Neuron (in vitro differentiated cells): ENCODE data around the gene HSPA12B.

Experiments used
- H2AFZ ChIP-seq: one replicate; pipeline ENCODE4 v1.6.1; 2013; ENCODE audit warnings: low read depth, mild to moderate bottlenecking, inconsistent platforms, low read length, moderate library complexity
- H3K27me3 ChIP-seq: one replicate; pipeline ENCODE4 v1.6.1; 2013; ENCODE audit warnings: low read length; ENCODE audit not compliant: insufficient read depth
- H3K36me3 ChIP-seq: one replicate; pipeline ENCODE4 v1.6.1; 2013; ENCODE audit warnings: low read length; ENCODE audit not compliant: insufficient read depth
- H3K4me1 ChIP-seq: one replicate; pipeline ENCODE4 v1.6.1; 2013; ENCODE audit warnings: low read length; ENCODE audit not compliant: insufficient read depth
- H3K4me3 ChIP-seq: 2 replicates; pipeline ENCODE4 v1.5.1; 2013; ENCODE audit warnings: mild to moderate bottlenecking, low read length, moderate library complexity
- H3K9me3 ChIP-seq: one replicate; pipeline ENCODE4 v1.6.1; 2013; ENCODE audit warnings: low read length

Gene HSPA12B

GRCh38 chr20:3751675-3752385 is 19.3 kb downstream of the HSPA12B start:
- no peak overlapping the region for H3K4me3 ChIP-seq
- no peaks in the 10 kb centered on the region for H3K27me3 ChIP-seq
- no peak overlapping the region for H2AFZ ChIP-seq

GRCh38 chr20:3752386-3752759 is 19.9 kb downstream of the HSPA12B start:
- no peaks in the 10 kb centered on the region for H3K27me3 ChIP-seq
- peaks cover 21% of the 10 kb centered on the region for H3K36me3 ChIP-seq
- H2AFZ ChIP-seq = no peak overlapping the region
- H3K4me3 ChIP-seq = no peak overlapping the region
- peaks cover 9% of the 10 kb centered on the region for H3K9me3 ChIP-seq
- H3K4me1 ChIP-seq = no peaks in the 10 kb centered on the region

More at GRCh38 chr20:3751675-3752385, 19.3 kb downstream of the HSPA12B start:
- Histone ChIP-seq H3K9me3 (peaks cover 9% of the 10 kb centered on the region), H3K4me1 (no peaks in the 10 kb centered on the region), H3K36me3 (peaks cover 21% of the 10 kb centered on the region)

- H2AFZ ChIP-seq = no peak overlapping the region
- H3K4me3 ChIP-seq = no peak overlapping the region
- peaks cover 9% of the 10 kb centered on the region for H3K9me3 ChIP-seq
- H3K36me3 ChIP-seq = peaks cover 24% of the 10 kb centered on the region
- no peaks in the 10 kb centered on the region for H3K4me1 ChIP-seq
- no peaks in the 10 kb centered on the region for H3K27me3 ChIP-seq
Measured at GRCh38 chr20:3753098-3753497, 20.6 kb downstream of the HSPA12B start.

- no peaks in the 10 kb centered on the region for H3K4me1 ChIP-seq
- no peak overlapping the region for H3K4me3 ChIP-seq
- H3K9me3 ChIP-seq = peaks cover 9% of the 10 kb centered on the region
- peaks cover 30% of the 10 kb centered on the region for H3K36me3 ChIP-seq
- no peak overlapping the region for H2AFZ ChIP-seq
- H3K27me3 ChIP-seq = no peaks in the 10 kb centered on the region
Measured at GRCh38 chr20:3753501-3754275, 21.2 kb downstream of the HSPA12B start.

- peaks cover 34% of the 10 kb centered on the region for H3K36me3 ChIP-seq
Measured at GRCh38 chr20:3754276-3754630, 21.8 kb downstream of the HSPA12B start.

GRCh38 chr20:3755269-3755668 is 22.8 kb downstream of the HSPA12B start:
- Histone ChIP-seq H3K4me1 (no peaks in the 10 kb centered on the region), H3K27me3 (no peaks in the 10 kb centered on the region), H2AFZ (no peak overlapping the region), H3K36me3 (peaks cover 34% of the 10 kb centered on the region), H3K4me3 (no peak overlapping the region), H3K9me3 (peaks cover 7% of the 10 kb centered on the region)

More at GRCh38 chr20:3754276-3754630, 21.8 kb downstream of the HSPA12B start:
- no peak overlapping the region for H2AFZ ChIP-seq
- H3K4me1 ChIP-seq = no peaks in the 10 kb centered on the region
- H3K4me3 ChIP-seq = no peak overlapping the region
- peaks cover 9% of the 10 kb centered on the region for H3K9me3 ChIP-seq
- no peaks in the 10 kb centered on the region for H3K27me3 ChIP-seq

GRCh38 chr20:3755814-3756480 is 23.5 kb downstream of the HSPA12B start:
- H3K27me3 ChIP-seq = no peaks in the 10 kb centered on the region
- H3K4me1 ChIP-seq = peaks cover 6% of the 10 kb centered on the region
- peaks cover 7% of the 10 kb centered on the region for H3K9me3 ChIP-seq
- H2AFZ ChIP-seq = no peak overlapping the region
- no peak overlapping the region for H3K4me3 ChIP-seq
- peaks cover 31% of the 10 kb centered on the region for H3K36me3 ChIP-seq

GRCh38 chr20:3757268-3757667 is 24.8 kb downstream of the HSPA12B start:
- Histone ChIP-seq H3K9me3 (no peaks in the 10 kb centered on the region), H3K27me3 (no peaks in the 10 kb centered on the region), H3K36me3 (peaks cover 28% of the 10 kb centered on the region), H3K4me1 (peaks cover 8% of the 10 kb centered on the region), H3K4me3 (no peak overlapping the region), H2AFZ (no peak overlapping the region)

GRCh38 chr20:3758566-3758965 is 26.1 kb downstream of the HSPA12B start:
- H3K4me3 ChIP-seq = no peak overlapping the region
- H3K9me3 ChIP-seq = no peaks in the 10 kb centered on the region
- peaks cover 28% of the 10 kb centered on the region for H3K36me3 ChIP-seq
- peaks cover 8% of the 10 kb centered on the region for H3K4me1 ChIP-seq
- no peaks in the 10 kb centered on the region for H3K27me3 ChIP-seq
- H2AFZ ChIP-seq = no peak overlapping the region

- Histone ChIP-seq H3K36me3 (peaks cover 26% of the 10 kb centered on the region), H3K4me3 (no peak overlapping the region), H3K27me3 (no peaks in the 10 kb centered on the region), H2AFZ (no peak overlapping the region), H3K9me3 (no peaks in the 10 kb centered on the region), H3K4me1 (peaks cover 8% of the 10 kb centered on the region)
Measured at GRCh38 chr20:3759316-3759823, 26.9 kb downstream of the HSPA12B start.

- Histone ChIP-seq H2AFZ (no peak overlapping the region), H3K4me1 (peaks cover 8% of the 10 kb centered on the region), H3K36me3 (peaks cover 23% of the 10 kb centered on the region), H3K9me3 (no peaks in the 10 kb centered on the region), H3K27me3 (no peaks in the 10 kb centered on the region), H3K4me3 (no peak overlapping the region)
Measured at GRCh38 chr20:3759884-3760283, 27.4 kb downstream of the HSPA12B start.

GRCh38 chr20:3760655-3761348 is 28.3 kb downstream of the HSPA12B start:
- H3K4me1 ChIP-seq = peaks cover 12% of the 10 kb centered on the region
- H2AFZ ChIP-seq = no peak overlapping the region
- H3K36me3 ChIP-seq = peaks cover 16% of the 10 kb centered on the region
- H3K9me3 ChIP-seq = no peaks in the 10 kb centered on the region
- H3K4me3 ChIP-seq = no peak overlapping the region
- no peaks in the 10 kb centered on the region for H3K27me3 ChIP-seq
